ENCODE measurements around the gene RAP1GAP. TPM values are rescaled to one million over a fixed set of nuclear protein-coding genes. Genes with fewer than 3 reads are reported as not detected.

RAP1GAP gene
- total RNA-seq, 6 experiments from 2014 or later = 0.07 to 0.19 TPM; not detected in 4

DNA sequence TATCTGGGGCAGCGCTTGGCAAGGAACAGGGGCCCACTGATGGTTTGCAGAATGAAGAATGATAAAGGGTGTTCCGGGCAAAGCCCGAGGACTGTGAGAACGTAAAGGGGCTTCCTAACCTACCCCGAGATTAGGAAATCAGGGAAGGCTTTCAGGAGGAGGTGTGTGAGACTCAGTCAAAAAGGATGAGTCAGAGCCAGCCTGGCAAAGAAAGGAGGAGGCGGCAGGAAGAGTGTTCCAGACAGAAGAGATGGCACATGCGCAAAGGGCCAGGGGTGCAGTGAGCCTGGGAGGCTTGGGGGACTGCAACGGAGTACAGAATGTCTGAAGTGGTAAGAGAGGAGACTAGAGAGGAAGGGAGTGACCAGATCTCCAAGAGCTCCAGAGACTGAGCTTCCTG is 70.3 kb downstream of the RAP1GAP start:
- no peak for DNase-seq
- no peaks in the 10 kb centered on the region for H3K9me3 Mint-ChIP-seq
- no peaks in the 10 kb centered on the region for H3K4me1 Mint-ChIP-seq (ENCODE audit: low read depth)
- no peak overlapping the region for H3K27ac Mint-ChIP-seq
- TF ChIP-seq, protein P1, sequence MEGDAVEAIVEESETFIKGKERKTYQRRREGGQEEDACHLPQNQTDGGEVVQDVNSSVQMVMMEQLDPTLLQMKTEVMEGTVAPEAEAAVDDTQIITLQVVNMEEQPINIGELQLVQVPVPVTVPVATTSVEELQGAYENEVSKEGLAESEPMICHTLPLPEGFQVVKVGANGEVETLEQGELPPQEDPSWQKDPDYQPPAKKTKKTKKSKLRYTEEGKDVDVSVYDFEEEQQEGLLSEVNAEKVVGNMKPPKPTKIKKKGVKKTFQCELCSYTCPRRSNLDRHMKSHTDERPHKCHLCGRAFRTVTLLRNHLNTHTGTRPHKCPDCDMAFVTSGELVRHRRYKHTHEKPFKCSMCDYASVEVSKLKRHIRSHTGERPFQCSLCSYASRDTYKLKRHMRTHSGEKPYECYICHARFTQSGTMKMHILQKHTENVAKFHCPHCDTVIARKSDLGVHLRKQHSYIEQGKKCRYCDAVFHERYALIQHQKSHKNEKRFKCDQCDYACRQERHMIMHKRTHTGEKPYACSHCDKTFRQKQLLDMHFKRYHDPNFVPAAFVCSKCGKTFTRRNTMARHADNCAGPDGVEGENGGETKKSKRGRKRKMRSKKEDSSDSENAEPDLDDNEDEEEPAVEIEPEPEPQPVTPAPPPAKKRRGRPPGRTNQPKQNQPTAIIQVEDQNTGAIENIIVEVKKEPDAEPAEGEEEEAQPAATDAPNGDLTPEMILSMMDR (IDR thresholded peaks at IDR 0.05) = no peak
- H3K4me3 Mint-ChIP-seq = no peak overlapping the region
- H3K27me3 Mint-ChIP-seq (ENCODE audit: insufficient read depth) = peaks cover 20% of the 10 kb centered on the region
- H3K36me3 Mint-ChIP-seq (ENCODE audit: low read depth) = no peaks in the 10 kb centered on the region

DNA sequence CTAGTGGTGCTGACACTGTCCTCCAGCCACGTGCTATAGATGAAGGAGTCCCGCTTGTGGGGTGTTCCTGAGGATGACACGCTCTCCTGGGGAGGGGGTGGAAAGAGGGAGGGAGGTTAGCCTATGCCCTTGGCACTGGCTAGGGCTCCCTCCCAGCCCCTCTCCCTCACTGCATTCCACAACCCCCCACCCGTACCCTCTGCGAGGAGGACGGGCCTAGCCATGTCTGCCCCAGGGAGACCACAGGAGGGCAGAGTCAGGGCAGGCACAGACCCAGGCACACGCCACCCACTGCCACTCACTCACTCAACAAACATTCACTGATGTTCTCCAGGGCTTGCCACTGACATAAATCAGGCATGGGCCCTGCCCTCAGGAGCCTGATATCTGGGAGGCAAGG is 70.7 kb downstream of the RAP1GAP start:
- Mint-ChIP-seq H3K27ac (no peak overlapping the region), H3K36me3 (ENCODE audit: low read depth) (no peaks in the 10 kb centered on the region), H3K9me3 (no peaks in the 10 kb centered on the region), H3K4me3 (no peak overlapping the region), H3K27me3 (ENCODE audit: insufficient read depth) (peaks cover 20% of the 10 kb centered on the region), H3K4me1 (ENCODE audit: low read depth) (no peaks in the 10 kb centered on the region)
- TF ChIP-seq, protein P1 (IDR thresholded peaks at IDR 0.05) = no peak
- DNase-seq = no peak

DNA sequence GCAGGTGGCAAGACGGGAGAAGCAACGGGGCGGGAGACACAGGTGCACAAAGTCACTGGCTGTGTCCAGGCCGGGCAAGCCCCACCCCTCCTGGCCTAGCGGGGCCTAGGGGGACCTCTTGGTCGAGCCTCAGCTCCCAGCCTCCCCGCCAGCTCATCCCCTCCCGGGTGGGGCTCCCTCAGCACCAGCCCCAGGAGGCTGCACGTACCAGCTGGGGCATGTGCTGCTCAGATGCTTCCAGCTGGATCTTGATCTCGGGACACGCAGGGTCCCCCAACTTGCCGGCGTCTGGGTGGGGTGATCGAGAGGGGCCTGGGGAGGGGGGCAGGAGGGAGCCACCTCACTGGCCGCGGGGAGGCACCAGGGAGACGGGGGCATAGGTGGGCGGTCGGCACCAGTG is 71.4 kb downstream of the RAP1GAP start:
- TF ChIP-seq, protein P1 (IDR thresholded peaks at IDR 0.05) = no peak
- H3K4me3 Mint-ChIP-seq = no peak overlapping the region
- H3K27me3 Mint-ChIP-seq (ENCODE audit: insufficient read depth) = peaks cover 21% of the 10 kb centered on the region
- DNase-seq = no peak
- no peaks in the 10 kb centered on the region for H3K36me3 Mint-ChIP-seq (ENCODE audit: low read depth)
- H3K27ac Mint-ChIP-seq = no peak overlapping the region
- no peaks in the 10 kb centered on the region for H3K4me1 Mint-ChIP-seq (ENCODE audit: low read depth)
- H3K9me3 Mint-ChIP-seq = no peaks in the 10 kb centered on the region

DNA sequence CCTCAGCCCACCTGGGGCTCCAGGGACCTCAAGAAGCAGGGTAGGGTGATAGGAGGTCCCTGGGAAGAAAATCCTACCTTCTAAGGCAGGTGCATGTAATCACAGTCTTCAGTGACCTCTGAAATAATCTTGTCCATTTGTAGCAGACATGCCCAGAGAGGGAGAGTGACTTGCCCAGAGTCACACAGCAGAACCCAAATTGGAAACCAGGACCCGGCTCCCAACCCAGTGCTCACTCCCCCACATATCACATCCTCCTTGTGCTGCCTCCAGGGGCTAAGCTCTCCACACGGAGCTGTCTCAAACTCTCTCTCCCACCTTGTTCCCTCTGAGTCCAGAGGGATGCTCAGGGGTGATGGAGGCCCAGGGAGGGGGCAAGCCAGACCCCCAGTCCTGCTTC is 72.5 kb downstream of the RAP1GAP start:
- TF ChIP-seq, protein P1 (IDR thresholded peaks at IDR 0.05) = no peak
- H3K27me3 Mint-ChIP-seq (ENCODE audit: insufficient read depth) = peaks cover 29% of the 10 kb centered on the region
- no peak overlapping the region for H3K27ac Mint-ChIP-seq
- H3K4me1 Mint-ChIP-seq (ENCODE audit: low read depth) = no peaks in the 10 kb centered on the region
- no peak for DNase-seq
- no peak overlapping the region for H3K4me3 Mint-ChIP-seq
- H3K36me3 Mint-ChIP-seq (ENCODE audit: low read depth) = no peaks in the 10 kb centered on the region
- H3K9me3 Mint-ChIP-seq = no peaks in the 10 kb centered on the region

DNA sequence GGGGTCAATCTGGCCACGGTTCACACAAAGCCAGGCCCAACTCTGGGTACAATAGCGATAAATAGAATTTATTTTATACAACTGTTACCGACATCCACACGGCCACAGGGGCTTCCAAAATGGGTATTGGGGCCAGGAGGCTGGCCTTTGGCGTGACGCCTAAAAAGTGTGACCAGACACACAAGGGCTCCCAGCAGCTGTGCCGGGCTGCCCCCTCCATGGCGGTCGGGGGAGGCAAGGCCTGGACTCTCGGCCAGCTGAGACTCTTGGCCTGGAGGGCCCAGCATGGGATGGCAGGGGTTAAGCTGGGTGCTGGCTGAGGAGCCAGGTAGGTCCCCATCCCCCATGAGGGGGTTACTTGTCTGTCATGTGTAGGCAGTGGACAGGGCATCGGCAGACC is 73.0 kb downstream of the RAP1GAP start:
- DNase-seq = no peak
- Mint-ChIP-seq H3K9me3 (no peaks in the 10 kb centered on the region), H3K27ac (no peak overlapping the region), H3K4me3 (no peak overlapping the region), H3K36me3 (ENCODE audit: low read depth) (no peaks in the 10 kb centered on the region), H3K4me1 (ENCODE audit: low read depth) (no peaks in the 10 kb centered on the region), H3K27me3 (ENCODE audit: insufficient read depth) (peaks cover 30% of the 10 kb centered on the region)
- TF ChIP-seq, protein P1 (IDR thresholded peaks at IDR 0.05) = no peak
